Measurements from ENCODE around the gene TMEM19.

GRCh38 chr12:71655907-71656306 is 30.0 kb upstream of the TMEM19 start:
- no peak for TF ChIP-seq CTCF (IDR thresholded peaks at IDR 0.05; ENCODE audit: low read depth, low read length, poor library complexity, severe bottlenecking)
- no peak for TF ChIP-seq EZH2phosphoT487 (IDR thresholded peaks at IDR 0.05; ENCODE audit: borderline replicate concordance, low read length)
